A549 (cell line): ENCODE results near the gene LHX2. TPM values are rescaled to one million over a fixed set of nuclear protein-coding genes. Genes with fewer than 3 reads are reported as not detected.

Source experiments
- ATAC-seq, 2 experiments: fragments of 200-7000 bp in 1 of 2; fragments of >200 bp in 1 of 2; cut with Nextera tagmentation in 1 of 2; cut with Tn5 transposase in 1 of 2; 3 replicates each; pipeline versions ENCODE4 v1.8.0 to v1.9.1; 2018 to 2020; ENCODE audit warnings: mild to moderate bottlenecking in 1 of 2, moderate library complexity in 1 of 2
- CTCF ChIA-PET: fragments of 300-600 bp; sonication (Branson Sonifier 250); formaldehyde crosslinking; extraction: SDS; loops from one replicate; lab custom pipeline; 2021; ENCODE audit warnings: antibody characterized with exemption, inconsistent platforms; lab: Yijun Ruan, JAX
- POLR2A ChIA-PET: fragments of 350-600 bp; formaldehyde crosslinking; extraction: SDS; loops from one replicate; lab custom pipeline; 2021; ENCODE audit warnings: antibody characterized with exemption, inconsistent platforms; lab: Yijun Ruan, JAX
- DNase-seq, 2 experiments: peaks; one replicate each; pipeline versions ENCODE4 v3.0.0 to v3.0.0-alpha.2; 2011 to 2016; ENCODE audit warnings: low read depth in 1 of 2, low spot score in 1 of 2
- FAIRE-seq: peaks from 2 replicates; lab custom pipeline; 2011; peaks lifted over from hg19 to GRCh38; lab: Jason Lieb, UNC
- H3K27ac ChIP-seq, 2 experiments: fragments of >200 bp; sonication (Bioruptor Twin); formaldehyde crosslinking; 3 replicates each; pipeline ENCODE4 v1.5.1; 2016 to 2017
- H3K4me1 ChIP-seq: fragments of >200 bp; sonication (Bioruptor Twin); formaldehyde crosslinking; 3 replicates; pipeline ENCODE4 v1.6.1; 2016
- H3K4me2 ChIP-seq: fragments of >200 bp; sonication (Bioruptor Twin); formaldehyde crosslinking; 3 replicates; pipeline ENCODE4 v1.6.1; 2016
- H3K4me3 ChIP-seq: fragments of >200 bp; sonication (Bioruptor Twin); formaldehyde crosslinking; 3 replicates; pipeline ENCODE4 v1.5.1; 2016
- H3K9me3 ChIP-seq: fragments of >200 bp; sonication (Bioruptor Twin); formaldehyde crosslinking; 3 replicates; pipeline ENCODE4 v1.6.1; 2016
- CBX2 ChIP-seq: fragments of 200-600 bp; sonication (generic); IDR thresholded peaks from 2 replicates; pipeline ENCODE4 v1.6.1; 2016; ENCODE audit warnings: low read depth, mild to moderate bottlenecking, borderline replicate concordance
- CHD2 ChIP-seq: fragments of 150-350 bp; IDR thresholded peaks from 2 replicates; pipeline ENCODE4 v1.6.1; 2014; ENCODE audit warnings: low read length; ENCODE audit not compliant: partially characterized antibody
- CHD4 ChIP-seq: fragments of 200-600 bp; sonication (generic); IDR thresholded peaks from 2 replicates; pipeline ENCODE4 v1.6.1; 2016; ENCODE audit warnings: antibody characterized with exemption, mild to moderate bottlenecking, borderline replicate concordance
- EHF ChIP-seq: fragments of 250-450 bp; sonication (Bioruptor Pico); IDR thresholded peaks from 2 replicates; pipeline ENCODE4 v1.5.0; 2020; ENCODE audit warnings: mild to moderate bottlenecking
- EP300 ChIP-seq, 2 experiments: fragments of >200 bp; sonication (Bioruptor Twin); formaldehyde crosslinking; IDR thresholded peaks; 2 replicates in 1 of 2; 3 replicates in 1 of 2; pipeline ENCODE4 v1.6.1; 2016 to 2017
- ESRRA ChIP-seq: fragments of 150-350 bp; IDR thresholded peaks from 2 replicates; pipeline ENCODE4 v1.6.1; 2014; ENCODE audit warnings: mild to moderate bottlenecking, low read length, borderline replicate concordance
- FOSL2 ChIP-seq, 2 experiments: fragments of 450-650 bp in 1 of 2; fragments of >200 bp in 1 of 2; sonication (Bioruptor Twin) in 1 of 2; formaldehyde crosslinking; IDR thresholded peaks; 2 replicates each; pipeline versions ENCODE4 v1.5.0 to v1.6.1; 2016 to 2020; ENCODE audit warnings: mild to moderate bottlenecking in 1 of 2, moderate library complexity in 1 of 2
- GATA3 ChIP-seq: IDR thresholded peaks from 2 replicates; pipeline ENCODE4 v1.6.1; 2012; ENCODE audit warnings: borderline replicate concordance
- HES2 ChIP-seq: fragments of >200 bp; sonication (Bioruptor Twin); formaldehyde crosslinking; IDR thresholded peaks from 2 replicates; pipeline ENCODE4 v1.6.1; 2016
- HOXA7 ChIP-seq: fragments of 250-450 bp; sonication (Bioruptor Pico); IDR thresholded peaks from 2 replicates; pipeline ENCODE4 v1.5.0; 2020; ENCODE audit warnings: mild to moderate bottlenecking, moderate library complexity
- HOXB13 ChIP-seq: fragments of 250-450 bp; sonication (Bioruptor Pico); IDR thresholded peaks from 2 replicates; pipeline ENCODE4 v1.5.0; 2020; ENCODE audit warnings: low read depth, mild to moderate bottlenecking, moderate library complexity
- JUN ChIP-seq, 2 experiments: fragments of >200 bp; sonication (Bioruptor Twin); formaldehyde crosslinking; IDR thresholded peaks; 2 replicates in 1 of 2; 3 replicates in 1 of 2; pipeline ENCODE4 v1.6.1; 2016 to 2017
- MAX ChIP-seq: IDR thresholded peaks from 2 replicates; pipeline ENCODE4 v1.6.1; 2012
- NR3C1 ChIP-seq: fragments of >200 bp; sonication (Bioruptor Twin); formaldehyde crosslinking; IDR thresholded peaks from 3 replicates; pipeline ENCODE4 v1.6.1; 2017
- PBX3 ChIP-seq: IDR thresholded peaks from 2 replicates; pipeline ENCODE4 v1.6.1; 2012
- POLR2A ChIP-seq: IDR thresholded peaks from 2 replicates; pipeline ENCODE4 v1.6.1; 2012; ENCODE audit warnings: mild to moderate bottlenecking, low read length
- RARB ChIP-seq: fragments of 250-450 bp; sonication (Bioruptor Pico); IDR thresholded peaks from 2 replicates; pipeline ENCODE4 v1.8.0; 2021; ENCODE audit warnings: mild to moderate bottlenecking, moderate library complexity
- RCOR1 ChIP-seq: fragments of 150-350 bp; IDR thresholded peaks from 2 replicates; pipeline ENCODE4 v1.6.1; 2014; ENCODE audit warnings: antibody characterized with exemption, low read length, low read depth
- TFCP2L1 ChIP-seq: fragments of 250-450 bp; sonication (Bioruptor Pico); IDR thresholded peaks from 2 replicates; pipeline ENCODE4 v1.5.0; 2021; ENCODE audit warnings: mild to moderate bottlenecking
- ZFP36 ChIP-seq: fragments of 450-650 bp; IDR thresholded peaks from 2 replicates; pipeline ENCODE4 v1.6.1; 2014; ENCODE audit warnings: borderline replicate concordance; ENCODE audit not compliant: partially characterized antibody
- WGBS: methylation state at CpG from one replicate; pipeline ENCODE4 v1.1.6; 2017; ENCODE audit errors: missing lambda C conversion rate; 5-methylcytosine and 5-hydroxymethylcytosine counted together
- polyA plus RNA-seq, 4 experiments: library from polyadenylated mRNA; depleted of rRNA in 3 of 4; stranded (reverse); fragments of >200 nt; fragmentation: RNase III in 1 of 4; extraction: RNeasy Plus Mini Kit Qiagen cat#74134 plus additional on column Dnase treatment in 1 of 4; gene quantifications; 2 replicates in 3 of 4; 3 replicates in 1 of 4; pipeline ENCODE4 v1.2.3, GENCODE V29; 2011 to 2017
- TF ChIP-seq, protein P1 (sequence below): fragments of 150-350 bp; IDR thresholded peaks from 2 replicates; pipeline ENCODE4 v1.6.1; 2014; ENCODE audit warnings: low read depth, mild to moderate bottlenecking, low read length

LHX2 gene
- polyA plus RNA-seq, 2 of the 4 experiments (the other 2 are of a cell fraction) = 2.4 to 4.4 TPM

DNA sequence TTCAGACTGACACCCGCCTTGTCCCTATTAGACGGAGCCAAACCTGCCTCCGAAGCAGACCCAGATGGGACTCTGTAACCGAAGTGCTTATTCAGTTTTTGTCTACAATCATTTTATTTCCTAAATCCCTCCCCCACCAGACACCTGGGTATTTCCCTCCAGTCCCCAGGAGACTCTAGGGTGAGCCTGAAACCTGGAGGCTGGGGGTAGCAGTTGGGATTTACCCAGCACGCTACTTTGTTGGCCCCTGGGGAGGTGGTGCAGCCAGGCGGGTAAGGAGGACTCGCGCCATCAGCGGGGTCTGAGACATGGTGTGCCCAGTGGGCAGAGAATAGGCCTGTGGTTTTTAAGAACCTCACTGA is 1.3 kb upstream of the LHX2 start:
- Histone ChIP-seq H3K27ac (no peak overlapping the region), H3K4me3 (no peak overlapping the region; the same call in 2 of the 3 replicates), H3K4me1 (peaks cover 18% of the 10 kb centered on the region), H3K4me2 (peak overlapping the region; percentile 97)
- POLR2A ChIA-PET = no interaction called here
- TF ChIP-seq RARB (CRISPR knock-in tag) (no peak), FOSL2 (IDR thresholded peaks at IDR 0.05) (no peak), FOSL2 (CRISPR knock-in tag; IDR thresholded peaks at IDR 0.05) (no peak), HOXA7 (no peak), TFCP2L1 (CRISPR knock-in tag) (no peak), EHF (CRISPR knock-in tag) (no peak), MAX (no peak), HES2 (no peak)
- TF ChIP-seq, all 56 proteins: peak for 0
- ATAC-seq = no peak
- H3K9me3 ChIP-seq = no peaks in the 10 kb centered on the region
- WGBS = 97% methylated on average over 9 of the region's 9 CpGs
- CTCF ChIA-PET = interaction anchor here (0.8 to 3.7 kb wide), 8 partner anchors 13 to 467 kb away, joined by 3 to 22 read pairs (median 3); no protein-coding TSS in a partner anchor
- FAIRE-seq = no peak
- DNase-seq = no peak

GRCh38 chr9:124010665-124011321 is 775 bp upstream of the LHX2 start:
- Histone ChIP-seq H3K4me2 (peak overlapping the region; percentile 97), H3K27ac (peak overlapping the region; percentile 73 to 88), H3K4me3 (peak overlapping the region; percentile 65), H3K4me1 (peaks cover 18% of the 10 kb centered on the region), H3K9me3 (no peaks in the 10 kb centered on the region)
- ChIA-PET CTCF (interaction anchor here (0.7 to 3.7 kb wide), 10 partner anchors 10 to 467 kb away, joined by 3 to 22 read pairs (median 3); no protein-coding TSS in a partner anchor), POLR2A (interaction anchor here (1.0 kb wide), 1 partner anchor 15 kb away, joined by 3 read pairs; no protein-coding TSS in a partner anchor)
- FAIRE-seq (no peak), DNase-seq (peak; percentile 30 to 52), ATAC-seq (peak; percentile 57 to 64)
- TF ChIP-seq RCOR1 = no peak
- TF ChIP-seq TFCP2L1 (CRISPR knock-in tag) = 0 out of 2 replicates have a peak, but pooled peaks have one; percentile 25
- 20% methylated on average over 24 of the region's 34 CpGs for WGBS

DNA sequence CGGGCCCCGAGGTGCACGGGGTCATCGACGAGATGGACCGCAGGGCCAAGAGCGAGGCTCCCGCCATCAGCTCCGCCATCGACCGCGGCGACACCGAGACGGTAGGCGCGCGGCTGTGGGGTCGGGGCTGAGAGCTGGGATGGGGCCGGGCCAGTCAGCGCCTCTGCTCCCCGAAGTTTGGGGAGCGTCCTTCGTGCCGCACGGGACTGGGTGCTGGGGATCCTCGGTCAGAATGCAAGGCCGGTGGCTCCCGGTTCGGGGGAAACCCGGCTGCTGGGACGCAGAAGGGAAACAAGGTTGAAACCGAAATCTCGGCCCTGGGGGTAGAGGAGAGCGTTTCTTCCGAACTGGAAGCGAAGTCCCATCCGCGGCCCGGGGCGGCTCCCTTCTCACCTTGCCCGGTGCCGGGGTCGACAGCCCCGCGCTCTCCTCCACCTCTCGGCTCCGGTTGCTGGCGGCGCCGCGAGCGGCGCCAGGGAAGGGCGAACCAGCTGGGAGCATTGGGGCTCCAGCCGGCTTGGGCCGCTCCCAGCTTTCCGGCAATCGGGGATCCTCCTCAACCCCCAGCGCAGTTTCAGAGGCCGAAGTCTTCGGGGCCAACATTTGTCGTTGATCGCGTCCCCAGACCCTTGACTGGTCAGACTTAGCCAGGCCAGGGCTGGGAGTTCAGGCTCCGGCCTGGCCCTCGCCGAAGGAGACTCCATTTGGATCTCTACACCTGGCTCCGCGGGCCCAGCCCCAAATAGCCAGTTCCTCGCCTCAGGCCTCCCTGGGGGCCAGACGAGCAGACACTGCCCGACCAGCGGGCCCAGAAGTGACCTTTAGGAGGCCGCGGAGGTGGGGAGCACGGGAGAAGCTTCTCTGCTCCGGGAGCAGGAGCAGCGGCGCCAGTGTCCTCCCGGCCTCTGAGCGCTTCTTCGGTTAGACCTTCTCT is 1.1 kb downstream of the LHX2 start:
- Histone ChIP-seq H3K4me2 (peak overlapping the region; percentile 97), H3K9me3 (no peaks in the 10 kb centered on the region), H3K27ac (peak overlapping the region in 1 of 2 experiments; percentile 88; a peak in 3 of 6 replicates)
- TF ChIP-seq ESRRA (no peak), ZFP36 (no peak), CHD4 (no peak)
- TF ChIP-seq, all 56 proteins: peak for 0
- ATAC-seq = no peak
- no peak for DNase-seq
- ChIA-PET CTCF (interaction anchor here (0.6 to 3.7 kb wide), 4 partner anchors 12 to 471 kb away, joined by 3 to 22 read pairs (median 5); no protein-coding TSS in a partner anchor), POLR2A (no interaction called here)
- peak overlapping the region; percentile 65 for H3K4me3 ChIP-seq
- peaks cover 18% of the 10 kb centered on the region for H3K4me1 ChIP-seq
- FAIRE-seq = no peak
- 96% methylated on average over 77 of the region's 83 CpGs for WGBS

GRCh38 chr9:124013309-124014210 is 2.0 kb downstream of the LHX2 start:
- CTCF ChIA-PET = interaction anchor here (0.6 to 3.7 kb wide), 2 partner anchors 26 to 472 kb away, joined by 3 to 22 read pairs; no protein-coding TSS in a partner anchor
- ATAC-seq = no peak
- Histone ChIP-seq H3K4me1 (peaks cover 13% of the 10 kb centered on the region), H3K9me3 (no peaks in the 10 kb centered on the region), H3K4me3 (no peak overlapping the region), H3K27ac (no peak overlapping the region), H3K4me2 (no peak overlapping the region)
- 89% methylated on average over 29 of the region's 40 CpGs for WGBS
- no peak for DNase-seq
- FAIRE-seq = no peak
- POLR2A ChIA-PET = no interaction called here
- TF ChIP-seq NR3C1 (no peak), RARB (CRISPR knock-in tag) (no peak), HOXB13 (CRISPR knock-in tag) (no peak), PBX3 (no peak), ZFP36 (no peak), EP300 (IDR thresholded peaks at IDR 0.05) (no peak), JUN (IDR thresholded peaks at IDR 0.05) (no peak), GATA3 (no peak), POLR2A (no peak), CHD2 (no peak), MAX (no peak), CBX2 (no peak)
- TF ChIP-seq, protein P1, sequence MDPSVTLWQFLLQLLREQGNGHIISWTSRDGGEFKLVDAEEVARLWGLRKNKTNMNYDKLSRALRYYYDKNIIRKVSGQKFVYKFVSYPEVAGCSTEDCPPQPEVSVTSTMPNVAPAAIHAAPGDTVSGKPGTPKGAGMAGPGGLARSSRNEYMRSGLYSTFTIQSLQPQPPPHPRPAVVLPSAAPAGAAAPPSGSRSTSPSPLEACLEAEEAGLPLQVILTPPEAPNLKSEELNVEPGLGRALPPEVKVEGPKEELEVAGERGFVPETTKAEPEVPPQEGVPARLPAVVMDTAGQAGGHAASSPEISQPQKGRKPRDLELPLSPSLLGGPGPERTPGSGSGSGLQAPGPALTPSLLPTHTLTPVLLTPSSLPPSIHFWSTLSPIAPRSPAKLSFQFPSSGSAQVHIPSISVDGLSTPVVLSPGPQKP = no peak
